CD14-positive monocyte (primary cell): ENCODE results near the gene KAT6B. TPM values are rescaled to one million over a fixed set of nuclear protein-coding genes. Genes with fewer than 3 reads are reported as not detected.
A peak's percentile ranks its signal among the peaks of the same experiment; 100 is the strongest.

Experiments
- DNase-seq, 3 donors: peaks; one replicate each; pipeline ENCODE4 v3.0.0-alpha.2; 2011 to 2022
- H2AFZ ChIP-seq: 2 replicates; pipeline ENCODE4 v1.6.0; 2012; ENCODE audit warnings: mild to moderate bottlenecking, low read depth, low read length, inconsistent platforms; ENCODE audit not compliant: insufficient read depth, poor library complexity, severe bottlenecking
- H3K27ac ChIP-seq, 2 donors: 1 replicate in 1 of 2; 2 replicates in 1 of 2; pipeline ENCODE4 v1.5.1; 2012 to 2013; ENCODE audit warnings: low read length in 2 of 2, control low read depth in 1 of 2, inconsistent platforms in 1 of 2, low read depth in 1 of 2, mild to moderate bottlenecking in 1 of 2
- H3K27me3 ChIP-seq, 2 donors: one replicate each; pipeline versions ENCODE4 v1.6.0 to v1.6.1; 2011 to 2013; ENCODE audit warnings: low read length in 2 of 2; ENCODE audit not compliant: control insufficient read depth in 2 of 2, insufficient read depth in 2 of 2
- H3K36me3 ChIP-seq, 2 donors: replicated peaks in 1 of 2; 1 replicate in 1 of 2; 2 replicates in 1 of 2; pipeline versions ENCODE4 v1.5.1 to v1.6.1; 2012 to 2013; ENCODE audit warnings: low read length in 2 of 2, control low read depth in 1 of 2, inconsistent platforms in 1 of 2, mild to moderate bottlenecking in 1 of 2; ENCODE audit not compliant: insufficient read depth in 2 of 2, control insufficient read depth in 1 of 2
- H3K4me1 ChIP-seq, 2 donors: 1 replicate in 1 of 2; 2 replicates in 1 of 2; pipeline versions ENCODE4 v1.5.1 to v1.6.1; 2012 to 2013; ENCODE audit warnings: low read length in 2 of 2, control low read depth in 1 of 2, inconsistent platforms in 1 of 2, mild to moderate bottlenecking in 1 of 2, moderate library complexity in 1 of 2; ENCODE audit not compliant: insufficient read depth in 2 of 2, control insufficient read depth in 1 of 2
- H3K4me2 ChIP-seq: replicated peaks from 2 replicates; pipeline ENCODE3; 2012; ENCODE audit warnings: low read length, moderate library complexity, mild to moderate bottlenecking; ENCODE audit not compliant: poor library complexity, severe bottlenecking; ENCODE audit errors: extremely low read depth
- H3K4me3 ChIP-seq, 3 experiments: fragments of 200-600 bp in 1 of 3; sonication (generic) in 1 of 3; replicated peaks in 1 of 3; 1 replicate in 2 of 3; 2 replicates in 1 of 3; pipeline ENCODE4 v1.5.1; 2011 to 2013; ENCODE audit warnings: low read length in 3 of 3, mild to moderate bottlenecking in 3 of 3, control low read depth in 2 of 3, low read depth in 2 of 3, inconsistent platforms in 1 of 3, moderate library complexity in 1 of 3
- H3K79me2 ChIP-seq: 2 replicates; pipeline ENCODE4 v1.6.0; 2012; ENCODE audit warnings: mild to moderate bottlenecking, control low read depth, inconsistent platforms, low read length, moderate library complexity; ENCODE audit not compliant: insufficient read depth
- H3K9ac ChIP-seq: 2 replicates; pipeline ENCODE4 v1.6.0; 2017; ENCODE audit warnings: low read length, mild to moderate bottlenecking; ENCODE audit not compliant: insufficient read depth, poor library complexity, severe bottlenecking
- H3K9me3 ChIP-seq, 2 donors: replicated peaks in 1 of 2; 1 replicate in 1 of 2; 2 replicates in 1 of 2; pipeline versions ENCODE4 v1.5.1 to v1.6.1; 2012 to 2013; ENCODE audit warnings: low read length in 2 of 2, control low read depth in 1 of 2; ENCODE audit not compliant: control insufficient read depth in 1 of 2, insufficient read depth in 1 of 2
- H4K20me1 ChIP-seq: 2 replicates; pipeline ENCODE4 v1.6.0; 2012; ENCODE audit warnings: mild to moderate bottlenecking, low read length, control low read depth, moderate library complexity; ENCODE audit not compliant: insufficient read depth
- H3K27ac Mint-ChIP-seq, 7 donors: one replicate each; pipeline ENCODE4 v1.8.0; 2020; ENCODE audit warnings: mild to moderate bottlenecking in 7 of 7, mixed read lengths in 7 of 7, moderate library complexity in 6 of 7, inconsistent platforms in 2 of 7
- H3K27me3 Mint-ChIP-seq, 3 donors: one replicate each; pipeline ENCODE4 v1.8.0; 2021 to 2022; ENCODE audit warnings: low read depth in 3 of 3, mild to moderate bottlenecking in 3 of 3, mixed read lengths in 3 of 3, moderate library complexity in 3 of 3, inconsistent platforms in 1 of 3
- H3K36me3 Mint-ChIP-seq, 2 donors: one replicate each; pipeline ENCODE4 v1.8.0; 2020; ENCODE audit warnings: mixed read lengths in 2 of 2, inconsistent platforms in 1 of 2, mild to moderate bottlenecking in 1 of 2
- H3K4me1 Mint-ChIP-seq: one replicate; pipeline ENCODE4 v1.8.0; 2020; ENCODE audit warnings: mild to moderate bottlenecking, mixed read lengths
- H3K4me3 Mint-ChIP-seq, 2 donors: one replicate each; pipeline ENCODE4 v1.8.0; 2020; ENCODE audit warnings: mild to moderate bottlenecking in 2 of 2, mixed read lengths in 2 of 2, moderate library complexity in 1 of 2
- H3K9me3 Mint-ChIP-seq, 7 donors: one replicate each; pipeline ENCODE4 v1.8.0; 2020 to 2022; ENCODE audit warnings: mixed read lengths in 7 of 7, mild to moderate bottlenecking in 6 of 7, moderate library complexity in 6 of 7, inconsistent platforms in 2 of 7
- WGBS: methylation state at CpG from one replicate; pipeline ENCODE4 v1.1.5; 2013; ENCODE audit warnings: missing lambda C conversion rate; ENCODE audit not compliant: insufficient coverage; 5-methylcytosine and 5-hydroxymethylcytosine counted together
- intact Hi-C, 2 donors: fragments of 100-400 bp; cut with micrococcal nuclease; formaldehyde crosslinking; loops; one replicate each; pipeline versions ENCODE4 v1.15.0 to v1.15.1; 2023
- polyA plus RNA-seq, 3 donors: library from polyadenylated mRNA; depleted of rRNA in 1 of 3; unstranded in 2 of 3; stranded (reverse) in 1 of 3; fragments of 300-500 nt in 2 of 3; fragments of >200 nt in 1 of 3; fragmentation: Illumina TruSeq in 2 of 3; gene quantifications; 1 replicate in 2 of 3; 2 replicates in 1 of 3; pipeline ENCODE4 v1.2.3, GENCODE V29; 2012 to 2021
- TF ChIP-seq, protein P1 (sequence below): fragments of 200-600 bp; IDR thresholded peaks from one replicate; pipeline ENCODE4 v1.8.0; 2022; ENCODE audit warnings: antibody characterized with exemption, mild to moderate bottlenecking

KAT6B gene
- polyA plus RNA-seq, 3 donors = 3.3 to 6.4 (median 6.2) TPM

DNA sequence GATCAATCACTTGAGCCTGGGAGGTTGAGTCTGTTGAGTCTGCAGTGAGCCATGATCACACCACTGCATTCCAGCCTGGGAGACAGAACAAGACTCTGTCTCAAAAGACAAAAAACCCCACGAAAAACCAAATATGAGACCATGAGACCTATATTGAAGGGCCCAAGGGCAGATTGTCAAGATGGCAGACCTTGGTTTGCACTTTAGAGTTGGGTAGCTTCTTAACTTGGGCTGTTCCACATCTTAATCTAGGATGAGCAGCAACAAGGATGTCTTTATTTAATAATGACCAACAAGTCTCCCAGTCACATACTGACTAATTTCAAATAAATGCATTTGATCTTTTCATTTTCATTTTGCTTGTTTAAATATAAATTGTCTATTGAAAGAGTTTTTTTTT is 43.8 kb downstream of the KAT6B start:
- Histone ChIP-seq H3K9me3 (no peaks in the 10 kb centered on the region), H3K36me3 (no peaks in the 10 kb centered on the region), H3K4me2 (no peak overlapping the region), H3K27ac (no peak overlapping the region), H3K9ac (no peak overlapping the region), H3K27me3 (no peaks in the 10 kb centered on the region), H3K4me1 (no peaks in the 10 kb centered on the region), H3K79me2 (peaks cover 48% of the 10 kb centered on the region), H4K20me1 (peaks cover 22% of the 10 kb centered on the region), H2AFZ (no peak overlapping the region), H3K4me3 (no peak overlapping the region)
- no CpG with 5 or more reads among the region's 1 CpG for WGBS
- no peak for DNase-seq
- Mint-ChIP-seq H3K9me3 (no peaks in the 10 kb centered on the region), H3K27ac (peak overlapping the region in 1 of 7 donors; percentile 37), H3K4me1 (peaks cover 9% of the 10 kb centered on the region), H3K36me3 (peaks cover 0 to 2% of the 10 kb centered on the region in 2 donors), H3K27me3 (no peaks in the 10 kb centered on the region), H3K4me3 (no peak overlapping the region)
- intact Hi-C loops = no loop called here
- TF ChIP-seq, protein P1, sequence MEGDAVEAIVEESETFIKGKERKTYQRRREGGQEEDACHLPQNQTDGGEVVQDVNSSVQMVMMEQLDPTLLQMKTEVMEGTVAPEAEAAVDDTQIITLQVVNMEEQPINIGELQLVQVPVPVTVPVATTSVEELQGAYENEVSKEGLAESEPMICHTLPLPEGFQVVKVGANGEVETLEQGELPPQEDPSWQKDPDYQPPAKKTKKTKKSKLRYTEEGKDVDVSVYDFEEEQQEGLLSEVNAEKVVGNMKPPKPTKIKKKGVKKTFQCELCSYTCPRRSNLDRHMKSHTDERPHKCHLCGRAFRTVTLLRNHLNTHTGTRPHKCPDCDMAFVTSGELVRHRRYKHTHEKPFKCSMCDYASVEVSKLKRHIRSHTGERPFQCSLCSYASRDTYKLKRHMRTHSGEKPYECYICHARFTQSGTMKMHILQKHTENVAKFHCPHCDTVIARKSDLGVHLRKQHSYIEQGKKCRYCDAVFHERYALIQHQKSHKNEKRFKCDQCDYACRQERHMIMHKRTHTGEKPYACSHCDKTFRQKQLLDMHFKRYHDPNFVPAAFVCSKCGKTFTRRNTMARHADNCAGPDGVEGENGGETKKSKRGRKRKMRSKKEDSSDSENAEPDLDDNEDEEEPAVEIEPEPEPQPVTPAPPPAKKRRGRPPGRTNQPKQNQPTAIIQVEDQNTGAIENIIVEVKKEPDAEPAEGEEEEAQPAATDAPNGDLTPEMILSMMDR = no peak

DNA sequence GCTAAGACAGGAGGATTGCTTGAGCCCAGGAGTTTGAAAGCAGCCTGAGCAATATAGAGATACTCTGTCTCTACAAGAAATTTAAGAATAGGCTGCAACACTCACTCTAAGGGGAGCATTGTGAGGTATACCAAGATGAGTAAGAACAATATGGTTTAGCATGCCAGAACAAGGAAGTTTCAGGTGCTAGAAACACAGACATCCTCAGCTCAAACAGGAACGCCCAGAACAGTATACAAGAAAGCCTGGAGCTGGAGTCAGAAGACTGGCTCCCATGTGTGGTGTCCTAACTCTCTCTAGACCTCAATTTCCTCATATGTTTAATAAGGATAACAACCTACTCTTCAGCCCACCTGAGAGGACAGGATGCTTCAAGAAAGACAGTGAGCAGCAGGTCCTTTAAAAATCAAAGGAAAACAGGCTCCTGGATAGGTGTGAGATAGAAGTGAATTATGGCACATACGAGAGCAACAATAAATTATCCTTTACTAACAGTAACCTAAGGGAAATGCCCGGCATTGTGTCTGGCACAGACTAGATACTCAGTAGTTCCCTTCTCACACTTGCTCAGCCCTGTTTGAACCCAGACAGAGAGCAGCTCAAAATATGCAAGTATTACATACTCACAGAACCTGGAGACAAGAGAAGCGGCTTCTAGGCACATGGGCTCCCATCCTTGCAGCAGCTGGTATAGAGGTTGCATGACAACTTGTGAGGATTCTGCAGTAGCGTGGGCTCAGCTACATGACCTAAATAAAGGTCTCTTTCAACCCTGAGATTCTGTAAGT is 45.4 kb downstream of the KAT6B start:
- no peak overlapping the region for H3K4me2 ChIP-seq
- Mint-ChIP-seq H3K4me1 (peaks cover 13% of the 10 kb centered on the region), H3K4me3 (no peak overlapping the region), H3K36me3 (peaks cover 0 to 5% of the 10 kb centered on the region in 2 donors), H3K27ac (peak overlapping the region in 2 of 7 donors; percentile 5 to 32), H3K9me3 (no peaks in the 10 kb centered on the region), H3K27me3 (no peaks in the 10 kb centered on the region)
- H3K27ac ChIP-seq = no peak overlapping the region
- 38% methylated on average over 2 of the region's 5 CpGs for WGBS
- TF ChIP-seq, protein P1 = no peak
- no peaks in the 10 kb centered on the region for H3K9me3 ChIP-seq
- H3K36me3 ChIP-seq = no peaks in the 10 kb centered on the region
- peak in 2 of 3 donors; percentile 8 to 11 for DNase-seq
- H3K27me3 ChIP-seq = no peaks in the 10 kb centered on the region
- peaks cover 41% of the 10 kb centered on the region for H3K79me2 ChIP-seq
- H3K4me3 ChIP-seq = no peak overlapping the region
- no peaks in the 10 kb centered on the region for H3K4me1 ChIP-seq
- H2AFZ ChIP-seq = no peak overlapping the region
- no peak overlapping the region for H3K9ac ChIP-seq
- intact Hi-C loops = no loop called here
- H4K20me1 ChIP-seq = peaks cover 22% of the 10 kb centered on the region
